Esophagus muscularis mucosa (tissue), 4 donors: ENCODE measurements around the gene CARM1. TPM values are rescaled to one million over a fixed set of nuclear protein-coding genes. Genes with fewer than 3 reads are reported as not detected.

Source experiments
- DNase-seq: peaks from one replicate; pipeline ENCODE4 v3.0.0-alpha.2; 2017; ENCODE audit errors: extremely low spot score
- H3K27ac ChIP-seq, 4 donors: fragments of 200-600 bp; sonication (generic); replicated peaks in 1 of 4; 1 replicate in 3 of 4; 2 replicates in 1 of 4; pipeline ENCODE4 v1.5.1; 2016 to 2019; ENCODE audit warnings: mild to moderate bottlenecking in 1 of 4
- H3K27me3 ChIP-seq, 4 donors: fragments of 200-600 bp; sonication (generic); one replicate each; pipeline versions ENCODE4 v1.5.1 to v1.6.0; 2016 to 2019
- H3K36me3 ChIP-seq, 4 donors: fragments of 200-600 bp; sonication (generic); one replicate each; pipeline ENCODE4 v1.5.1; 2016 to 2019
- H3K4me1 ChIP-seq, 4 donors: fragments of 200-600 bp; sonication (generic); one replicate each; pipeline ENCODE4 v1.5.1; 2016 to 2019
- H3K4me3 ChIP-seq, 4 donors: fragments of 200-600 bp; sonication (generic); 1 replicate in 2 of 4; 2 replicates in 2 of 4; pipeline ENCODE4 v1.5.1; 2016 to 2019; ENCODE audit warnings: mild to moderate bottlenecking in 4 of 4, moderate library complexity in 1 of 4
- H3K9me3 ChIP-seq, 4 donors: fragments of 200-600 bp; sonication (generic); 1 replicate in 3 of 4; 2 replicates in 1 of 4; pipeline ENCODE4 v1.5.1; 2016 to 2019
- CTCF ChIP-seq, 3 experiments: fragments of 200-600 bp in 2 of 3; fragments of 450-650 bp in 1 of 3; sonication (generic) in 2 of 3; IDR thresholded peaks; one replicate each; pipeline ENCODE4 v1.5.1; 2017 to 2019; ENCODE audit warnings: antibody characterized with exemption in 3 of 3, mild to moderate bottlenecking in 2 of 3, moderate library complexity in 1 of 3
- EP300 ChIP-seq: sonication (generic); formaldehyde crosslinking; IDR thresholded peaks from one replicate; pipeline ENCODE4 v1.6.1; 2017; ENCODE audit warnings: antibody characterized with exemption
- POLR2A ChIP-seq: fragments of 450-650 bp; IDR thresholded peaks from one replicate; pipeline ENCODE4 v1.6.1; 2017; ENCODE audit warnings: antibody characterized with exemption, moderate library complexity, mild to moderate bottlenecking, low read depth
- POLR2AphosphoS5 ChIP-seq, 2 donors: sonication (generic); formaldehyde crosslinking; IDR thresholded peaks; one replicate each; pipeline ENCODE4 v1.6.1; 2017; ENCODE audit warnings: antibody characterized with exemption in 2 of 2
- WGBS: methylation state at CpG from one replicate; pipeline ENCODE4 v1.1.5; 2018; 5-methylcytosine and 5-hydroxymethylcytosine counted together
- intact Hi-C: fragments of 100-400 bp; cut with DNase I; formaldehyde crosslinking; loops from one replicate; pipeline ENCODE4 v1.15.1; 2023
- total RNA-seq, 4 donors: library from RNA; depleted of rRNA; stranded (reverse); fragments of >200 nt; gene quantifications; one replicate each; pipeline versions ENCODE4 v1.1.0 to v1.2.1, GENCODE V29; 2016

Gene CARM1
- total RNA-seq, 4 donors from 2014 or later, result 24.9 to 43.5 (median 30.6) TPM

- TF ChIP-seq CTCF (IDR thresholded peaks at IDR 0.05) (no peak), POLR2AphosphoS5 (IDR thresholded peaks at IDR 0.05) (no peak), EP300 (no peak), POLR2A (no peak)
- Histone ChIP-seq H3K27me3 (no peaks in the 10 kb centered on the region), H3K36me3 (peaks cover 0 to 8% (median 5%) of the 10 kb centered on the region in 4 donors), H3K27ac (no peak overlapping the region), H3K4me3 (no peak overlapping the region), H3K4me1 (peaks cover 7 to 19% (median 16%) of the 10 kb centered on the region in 4 donors), H3K9me3 (peaks cover 0 to 6% (median 3%) of the 10 kb centered on the region in 4 donors)
- WGBS, result 88% methylated on average over 11 of the region's 11 CpGs
- intact Hi-C loops, result no loop called here
- DNase-seq, result no peak
Measured at GRCh38 chr19:10838377-10838776, 33.0 kb upstream of the CARM1 start.

- peaks cover 0 to 6% (median 3%) of the 10 kb centered on the region in 4 donors for H3K9me3 ChIP-seq
- H3K4me3 ChIP-seq, result no peak overlapping the region
- no peak for DNase-seq
- TF ChIP-seq POLR2A, result no peak
- 87% methylated on average over 10 of the region's 10 CpGs for WGBS
- no peak overlapping the region for H3K27ac ChIP-seq
- H3K27me3 ChIP-seq, result no peaks in the 10 kb centered on the region
- no peaks in the 10 kb centered on the region for H3K36me3 ChIP-seq
- H3K4me1 ChIP-seq, result peaks cover 7 to 19% (median 16%) of the 10 kb centered on the region in 4 donors
- intact Hi-C loops, result no loop called here
Measured at GRCh38 chr19:10839114-10840050, 32.0 kb upstream of the CARM1 start.

GRCh38 chr19:10842788-10843187 is 28.6 kb upstream of the CARM1 start:
- 78% methylated on average over 6 of the region's 7 CpGs for WGBS
- H3K27ac ChIP-seq, result no peak overlapping the region
- no peak for DNase-seq
- intact Hi-C loops, result no loop called here
- peaks cover 0 to 13% (median 10%) of the 10 kb centered on the region in 4 donors for H3K9me3 ChIP-seq
- H3K36me3 ChIP-seq, result no peaks in the 10 kb centered on the region
- no peak overlapping the region for H3K4me3 ChIP-seq
- no peaks in the 10 kb centered on the region for H3K27me3 ChIP-seq
- H3K4me1 ChIP-seq, result no peaks in the 10 kb centered on the region
- TF ChIP-seq POLR2AphosphoS5 (IDR thresholded peaks at IDR 0.05) (no peak), POLR2A (no peak), EP300 (no peak), CTCF (IDR thresholded peaks at IDR 0.05) (no peak)

GRCh38 chr19:10846500-10847202 is 24.7 kb upstream of the CARM1 start:
- 92% methylated on average over 2 of the region's 2 CpGs for WGBS
- no peaks in the 10 kb centered on the region for H3K4me1 ChIP-seq
- no peak overlapping the region for H3K27ac ChIP-seq
- peaks cover 0 to 28% (median 6%) of the 10 kb centered on the region in 4 donors for H3K27me3 ChIP-seq
- no peaks in the 10 kb centered on the region for H3K36me3 ChIP-seq
- H3K4me3 ChIP-seq, result no peak overlapping the region
- peaks cover 0 to 13% (median 10%) of the 10 kb centered on the region in 4 donors for H3K9me3 ChIP-seq
- intact Hi-C loops, result no loop called here
- no peak for DNase-seq
- TF ChIP-seq POLR2AphosphoS5 (IDR thresholded peaks at IDR 0.05), result no peak
- TF ChIP-seq POLR2A, result no peak
- TF ChIP-seq EP300, result no peak
- TF ChIP-seq CTCF (IDR thresholded peaks at IDR 0.05), result no peak
